Effector memory CD8-positive, alpha-beta T cell (primary cell): Measurements from ENCODE around the gene ZBTB45.
A peak's percentile ranks its signal among the peaks of the same experiment; 100 is the strongest.

Source experiments
- ATAC-seq: fragments of 150-1000 bp; cut with Tn5 transposase; replicated peaks from 2 replicates; pipeline ENCODE4 v1.10.0; 2021; ENCODE audit warnings: mild to moderate bottlenecking, moderate library complexity
- DNase-seq, 3 experiments: peaks; one replicate each; pipeline ENCODE4 v3.0.0; 2021
- H3K27ac Mint-ChIP-seq, 2 donors: one replicate each; pipeline ENCODE4 v1.8.0; 2022; ENCODE audit warnings: mild to moderate bottlenecking in 2 of 2, mixed read lengths in 2 of 2, moderate library complexity in 2 of 2
- H3K27me3 Mint-ChIP-seq, 2 donors: one replicate each; pipeline ENCODE4 v1.8.0; 2022; ENCODE audit warnings: mixed read lengths in 2 of 2
- H3K36me3 Mint-ChIP-seq: one replicate; pipeline ENCODE4 v1.8.0; 2022; ENCODE audit warnings: mild to moderate bottlenecking, moderate library complexity, mixed read lengths; ENCODE audit not compliant: insufficient read depth
- H3K4me1 Mint-ChIP-seq, 2 donors: one replicate each; pipeline ENCODE4 v1.8.0; 2022; ENCODE audit warnings: low read depth in 2 of 2, mixed read lengths in 2 of 2
- H3K4me3 Mint-ChIP-seq, 2 donors: one replicate each; pipeline ENCODE4 v1.8.0; 2022; ENCODE audit warnings: mild to moderate bottlenecking in 2 of 2, mixed read lengths in 2 of 2, moderate library complexity in 2 of 2
- H3K9me3 Mint-ChIP-seq, 2 donors: one replicate each; pipeline ENCODE4 v1.8.0; 2022; ENCODE audit warnings: mixed read lengths in 2 of 2

ZBTB45 gene

GRCh38 chr19:58466089-58466759, 53.4 kb downstream of the ZBTB45 start:
- Mint-ChIP-seq H3K36me3 (peaks cover 28% of the 10 kb centered on the region), H3K27me3 (no peaks in the 10 kb centered on the region), H3K9me3 (no peaks in the 10 kb centered on the region), H3K27ac (peak overlapping the region; percentile 90 to 91), H3K4me1 (peaks cover 13 to 20% of the 10 kb centered on the region in 2 donors), H3K4me3 (peak overlapping the region; percentile 87 to 88)
- ATAC-seq, result peak; percentile 9
- no peak for DNase-seq
